H9 (cell line): ENCODE results near the gene DLST. TPM values are rescaled to one million over a fixed set of nuclear protein-coding genes. Genes with fewer than 3 reads are reported as not detected.

Experiments
- DNase-seq: peaks from one replicate; pipeline ENCODE4 v3.0.0-alpha.2; 2017
- H2AFZ ChIP-seq: one replicate; pipeline ENCODE4 v1.6.1; 2013; ENCODE audit warnings: mild to moderate bottlenecking, low read length, control low read depth, moderate library complexity
- H2AK5ac ChIP-seq: 2 replicates; pipeline ENCODE4 v1.6.1; 2013; ENCODE audit warnings: low read length, control low read depth, mixed read lengths; ENCODE audit not compliant: insufficient read length
- H2BK120ac ChIP-seq: one replicate; pipeline ENCODE4 v1.6.1; 2013; ENCODE audit warnings: low read depth, mild to moderate bottlenecking, low read length, control low read depth, inconsistent platforms; ENCODE audit not compliant: poor library complexity, severe bottlenecking
- H2BK12ac ChIP-seq: 2 replicates; pipeline ENCODE4 v1.6.1; 2013; ENCODE audit warnings: low read length, control low read depth, mixed read lengths, low read depth; ENCODE audit not compliant: insufficient read length
- H2BK15ac ChIP-seq: 2 replicates; pipeline ENCODE4 v1.6.1; 2013; ENCODE audit warnings: low read depth, low read length, control low read depth
- H2BK20ac ChIP-seq: one replicate; pipeline ENCODE4 v1.6.1; 2013; ENCODE audit warnings: low read depth, mild to moderate bottlenecking, low read length, control low read depth, inconsistent platforms; ENCODE audit not compliant: poor library complexity, severe bottlenecking
- H2BK5ac ChIP-seq: 2 replicates; pipeline ENCODE4 v1.6.1; 2013; ENCODE audit warnings: low read length, control low read depth, mixed read lengths; ENCODE audit not compliant: insufficient read length
- H3K14ac ChIP-seq: 2 replicates; pipeline ENCODE4 v1.6.1; 2013; ENCODE audit warnings: low read length, control low read depth; ENCODE audit not compliant: insufficient read depth
- H3K18ac ChIP-seq: 2 replicates; pipeline ENCODE4 v1.6.1; 2013; ENCODE audit warnings: low read depth, mild to moderate bottlenecking, mixed read lengths, low read length, control low read depth; ENCODE audit not compliant: insufficient read length
- H3K23ac ChIP-seq: 2 replicates; pipeline ENCODE4 v1.6.1; 2013; ENCODE audit warnings: low read length, control low read depth, mixed read lengths, low read depth; ENCODE audit not compliant: insufficient read length
- H3K23me2 ChIP-seq: 2 replicates; pipeline ENCODE4 v1.6.1; 2013; ENCODE audit warnings: low read depth, mild to moderate bottlenecking, mixed read lengths, low read length, control low read depth; ENCODE audit not compliant: insufficient read length, poor library complexity, severe bottlenecking
- H3K27ac ChIP-seq: 2 replicates; pipeline ENCODE4 v1.5.1; 2013; ENCODE audit warnings: low read length, control low read depth, mixed read lengths, low read depth; ENCODE audit not compliant: insufficient read length
- H3K27me3 ChIP-seq: 2 replicates; pipeline ENCODE4 v1.6.1; 2013; ENCODE audit warnings: low read length, control low read depth, inconsistent platforms; ENCODE audit not compliant: insufficient read depth
- H3K4ac ChIP-seq: 2 replicates; pipeline ENCODE4 v1.6.1; 2013; ENCODE audit warnings: low read depth, mild to moderate bottlenecking, control low read depth, inconsistent platforms, low read length, moderate library complexity
- H3K4me1 ChIP-seq: 2 replicates; pipeline ENCODE4 v1.6.1; 2013; ENCODE audit warnings: low read length, control low read depth, inconsistent platforms; ENCODE audit not compliant: insufficient read depth
- H3K4me2 ChIP-seq: 2 replicates; pipeline ENCODE4 v1.6.1; 2013; ENCODE audit warnings: low read length, control low read depth, mixed read lengths; ENCODE audit not compliant: insufficient read length, insufficient read depth
- H3K56ac ChIP-seq: 2 replicates; pipeline ENCODE4 v1.6.1; 2013; ENCODE audit warnings: low read depth, mild to moderate bottlenecking, mixed read lengths, low read length, control low read depth; ENCODE audit not compliant: insufficient read length
- H3K79me1 ChIP-seq: 2 replicates; pipeline ENCODE4 v1.6.1; 2013; ENCODE audit warnings: low read depth, mild to moderate bottlenecking, moderate library complexity, low read length, control low read depth, inconsistent platforms; ENCODE audit not compliant: insufficient read depth, poor library complexity, severe bottlenecking
- H3K79me2 ChIP-seq: 2 replicates; pipeline ENCODE4 v1.6.1; 2013; ENCODE audit warnings: low read length, control low read depth, inconsistent platforms; ENCODE audit not compliant: insufficient read depth
- H3K9ac ChIP-seq: 2 replicates; pipeline ENCODE4 v1.6.1; 2013; ENCODE audit warnings: low read length, control low read depth, mixed read lengths; ENCODE audit not compliant: insufficient read length; ENCODE audit errors: extremely low read depth
- H3K9me3 ChIP-seq: one replicate; pipeline ENCODE4 v1.6.1; 2013; ENCODE audit warnings: low read depth, low read length, inconsistent platforms; ENCODE audit not compliant: control insufficient read depth
- H3T11ph ChIP-seq: one replicate; pipeline ENCODE4 v1.6.1; 2013; ENCODE audit warnings: mild to moderate bottlenecking, low read length, control low read depth, inconsistent platforms
- H4K20me1 ChIP-seq: one replicate; pipeline ENCODE4 v1.6.1; 2013; ENCODE audit not compliant: control insufficient read depth, insufficient read length, insufficient read depth
- H4K5ac ChIP-seq: 2 replicates; pipeline ENCODE4 v1.6.1; 2013; ENCODE audit warnings: low read depth, mild to moderate bottlenecking, mixed read lengths, low read length, control low read depth; ENCODE audit not compliant: insufficient read length
- H4K8ac ChIP-seq: replicated peaks from 2 replicates; pipeline ENCODE4 v1.6.1; 2013; ENCODE audit warnings: low read length, control low read depth, mixed read lengths, low read depth; ENCODE audit not compliant: insufficient read length
- H4K91ac ChIP-seq: 2 replicates; pipeline ENCODE4 v1.6.1; 2013; ENCODE audit warnings: low read depth, mild to moderate bottlenecking, moderate library complexity, mixed read lengths, low read length, control low read depth; ENCODE audit not compliant: insufficient read length
- H3K27ac Mint-ChIP-seq, 3 experiments: 2 replicates in 2 of 3; 3 replicates in 1 of 3; pipeline ENCODE4 v1.8.0; 2020 to 2021; ENCODE audit warnings: mixed read lengths in 3 of 3, mild to moderate bottlenecking in 1 of 3, moderate library complexity in 1 of 3
- H3K27me3 Mint-ChIP-seq: 2 replicates; pipeline ENCODE4 v1.8.0; 2021; ENCODE audit warnings: low read depth, mild to moderate bottlenecking, moderate library complexity, mixed read lengths
- H3K36me3 Mint-ChIP-seq, 3 experiments: 2 replicates in 2 of 3; 3 replicates in 1 of 3; pipeline ENCODE4 v1.8.0; 2020 to 2021; ENCODE audit warnings: low read depth in 3 of 3, mixed read lengths in 3 of 3; ENCODE audit not compliant: insufficient read depth in 1 of 3
- H3K4me1 Mint-ChIP-seq, 2 experiments: 2 replicates each; pipeline ENCODE4 v1.8.0; 2020; ENCODE audit warnings: mixed read lengths in 2 of 2
- H3K4me3 Mint-ChIP-seq, 2 experiments: 2 replicates in 1 of 2; 3 replicates in 1 of 2; pipeline ENCODE4 v1.8.0; 2020 to 2021; ENCODE audit warnings: mild to moderate bottlenecking in 2 of 2, mixed read lengths in 2 of 2, moderate library complexity in 1 of 2
- H3K9me3 Mint-ChIP-seq, 2 experiments: 2 replicates in 1 of 2; 3 replicates in 1 of 2; pipeline ENCODE4 v1.8.0; 2020; ENCODE audit warnings: mild to moderate bottlenecking in 2 of 2, mixed read lengths in 2 of 2, moderate library complexity in 1 of 2
- CTCF ChIP-seq: fragments of 200-600 bp; sonication (generic); conservative IDR thresholded peaks from 3 replicates; pipeline ENCODE4 v1.8.0; 2021; ENCODE audit warnings: antibody characterized with exemption, mild to moderate bottlenecking
- WGBS: extraction: QIAGEN DNeasy Blood & Tissue Kit; methylation state at CpG from one replicate; pipeline ENCODE4 v1.1.7; 2013; ENCODE audit warnings: missing lambda C conversion rate, low lambda C conversion rate, mixed read lengths; ENCODE audit not compliant: insufficient read length; ENCODE audit errors: extremely low coverage; 5-methylcytosine and 5-hydroxymethylcytosine counted together
- long read RNA-seq: library from polyadenylated mRNA; unstranded; transcript quantifications from one replicate; pipeline ENCODE4 v2.0.0, GENCODE V29; 2020
- total RNA-seq: library from RNA; stranded (reverse); gene quantifications from 2 replicates; pipeline ENCODE4 v1.2.1, GENCODE V29; 2021

The DLST gene
- 116 and 120 TPM in 2 replicates for total RNA-seq
- long read RNA-seq, transcript DLST-202 (15 exons, 2,838 nt): major isoform, 25 of 31 reads
- long read RNA-seq, partial matches to known transcripts: 4 of 31 reads
- long read RNA-seq, other reads (novel, unspliced or antisense): 2 of 31 reads

GRCh38 chr14:74881431-74882102 lies at the start of gene DLST:
Gene DLST (plus strand): TSS chr14:74881916. CDS start chr14:74881954, 38 bp downstream.
- no peak within 1 kb of the TSS for H3K27ac ChIP-seq
- no peak within 1 kb of the TSS for H3K23ac ChIP-seq
- no peak within 1 kb of the TSS for H2BK5ac ChIP-seq
- no peak within 1 kb of the TSS for H3K4ac ChIP-seq
- H3K9me3 ChIP-seq: no peaks in the 10 kb centered on the region
- no peak within 1 kb of the TSS for H2BK120ac ChIP-seq
- no peak within 1 kb of the TSS for H4K5ac ChIP-seq
- no peak within 1 kb of the TSS for H4K91ac ChIP-seq
- H3K27me3 ChIP-seq: no peaks in the 10 kb centered on the region
- H4K8ac ChIP-seq: no peak within 1 kb of the TSS
- Mint-ChIP-seq H3K9me3 (no peaks in the 10 kb centered on the region; a peak in 1 of 5 replicates), H3K4me1 (peaks cover 52 to 58% of the 10 kb centered on the region in 2 experiments), H3K27ac (peak within 1 kb of the TSS; percentile 90 to 97 (median 95)), H3K27me3 (no peaks in the 10 kb centered on the region), H3K4me3 (peak within 1 kb of the TSS; percentile 94 to 98), H3K36me3 (peaks cover 3 to 13% (median 6%) of the 10 kb centered on the region in 3 experiments; a peak in 6 of 7 replicates)
- no peak within 1 kb of the TSS for H2AFZ ChIP-seq
- H2BK12ac ChIP-seq: no peak within 1 kb of the TSS
- no peak for TF ChIP-seq CTCF
- no peaks in the 10 kb centered on the region for H4K20me1 ChIP-seq
- WGBS: no CpG with 5 or more reads among the region's 53 CpGs
- H3K79me1 ChIP-seq: peaks cover 20% of the 10 kb centered on the region
- no peak within 1 kb of the TSS for H3K18ac ChIP-seq
- peaks cover 24% of the 10 kb centered on the region for H3K4me1 ChIP-seq
- H2BK15ac ChIP-seq: no peak within 1 kb of the TSS
- peaks cover 11% of the 10 kb centered on the region for H3K23me2 ChIP-seq
- H3T11ph ChIP-seq: no peak within 1 kb of the TSS
- H3K79me2 ChIP-seq: peaks cover 23% of the 10 kb centered on the region; the same call in 1 of the 2 replicates
- H3K56ac ChIP-seq: no peak within 1 kb of the TSS
- H3K9ac ChIP-seq: peak within 1 kb of the TSS; percentile 93
- H3K14ac ChIP-seq: peak within 1 kb of the TSS; percentile 21; the same call in 1 of the 2 replicates
- peak within 1 kb of the TSS; percentile 100 for H3K4me2 ChIP-seq
- DNase-seq: peak; percentile 90
- H2BK20ac ChIP-seq: no peak within 1 kb of the TSS
- no peak within 1 kb of the TSS for H2AK5ac ChIP-seq
